Measurements from ENCODE around the gene AFG1L. TPM values are rescaled to one million over a fixed set of nuclear protein-coding genes. Genes with fewer than 3 reads are reported as not detected.

AFG1L gene
- total and polyA plus RNA-seq, 7 experiments from 2014 or later, result 3.5 to 9.2 (median 6.5) TPM

DNA sequence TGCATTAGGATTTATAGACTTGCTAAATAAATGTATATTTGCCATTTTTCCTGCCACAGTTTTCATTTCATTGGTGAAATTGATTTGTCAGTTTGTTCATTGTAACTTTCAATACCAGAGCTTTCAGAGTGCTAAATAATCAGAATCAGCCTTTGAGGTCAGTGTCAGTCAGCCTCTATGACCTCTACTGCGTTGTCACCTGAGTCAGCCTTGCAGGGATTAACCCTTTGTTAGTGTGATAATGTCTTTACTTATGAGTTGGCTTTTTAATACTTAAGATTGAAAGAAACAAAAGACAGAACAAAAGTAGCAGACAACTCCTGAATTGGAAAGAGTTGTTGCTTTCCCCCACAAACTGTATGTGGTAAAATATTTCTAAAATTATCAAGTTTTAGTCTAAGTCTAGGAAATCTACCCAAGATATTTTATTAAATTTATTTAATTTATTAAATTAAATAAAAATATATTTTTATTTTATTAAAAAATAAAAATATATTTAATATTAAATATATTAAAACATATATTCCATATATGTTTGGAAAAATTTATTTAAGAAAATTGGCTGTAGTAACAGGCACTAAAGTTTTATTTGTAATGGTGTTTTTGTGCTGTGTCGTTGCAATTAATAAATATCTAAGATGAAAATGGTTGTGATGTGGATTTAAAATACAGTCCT, 125.2 kb downstream of the AFG1L start:
- no peaks in the 10 kb centered on the region for H3K4me1 ChIP-seq (ENCODE audit: control insufficient read depth in 2 of 2, insufficient read depth in 2 of 2, low read length in 2 of 2)
- no peaks in the 10 kb centered on the region for H3K4me1 Mint-ChIP-seq
- ATAC-seq (no peak), DNase-seq (no peak)
- no peaks in the 10 kb centered on the region for H3K9me3 ChIP-seq (ENCODE audit: control insufficient read depth in 2 of 3, low read length in 3 of 3)
- H3K27ac Mint-ChIP-seq, result no peak overlapping the region
- no peaks in the 10 kb centered on the region for H3K36me3 Mint-ChIP-seq
- H3K4me3 Mint-ChIP-seq, result no peak overlapping the region
- H3K27me3 ChIP-seq (ENCODE audit: control insufficient read depth in 2 of 2, insufficient read depth in 2 of 2, low read length in 2 of 2), result no peaks in the 10 kb centered on the region
- intact Hi-C loops (cut with micrococcal nuclease), result no loop called here
- no peak overlapping the region for H3K27ac ChIP-seq (ENCODE audit: low read depth, low read length)
- ChIA-PET POLR2A (interaction anchor here (0.6 kb wide), 1 partner anchor 80 kb away, joined by 3 read pairs; no protein-coding TSS in a partner anchor), CTCF (no interaction called here)
- H3K27me3 Mint-ChIP-seq, result peaks cover 0 to 27% (median 0%) of the 10 kb centered on the region in 5 donors
- H3K36me3 ChIP-seq (ENCODE audit: control insufficient read depth in 2 of 3, insufficient read depth in 3 of 3, low read length in 3 of 3), result no peaks in the 10 kb centered on the region
- peaks cover 0 to 8% (median 4%) of the 10 kb centered on the region in 11 donors for H3K9me3 Mint-ChIP-seq
- no peak overlapping the region for H3K4me3 ChIP-seq (ENCODE audit: low read length)

DNA sequence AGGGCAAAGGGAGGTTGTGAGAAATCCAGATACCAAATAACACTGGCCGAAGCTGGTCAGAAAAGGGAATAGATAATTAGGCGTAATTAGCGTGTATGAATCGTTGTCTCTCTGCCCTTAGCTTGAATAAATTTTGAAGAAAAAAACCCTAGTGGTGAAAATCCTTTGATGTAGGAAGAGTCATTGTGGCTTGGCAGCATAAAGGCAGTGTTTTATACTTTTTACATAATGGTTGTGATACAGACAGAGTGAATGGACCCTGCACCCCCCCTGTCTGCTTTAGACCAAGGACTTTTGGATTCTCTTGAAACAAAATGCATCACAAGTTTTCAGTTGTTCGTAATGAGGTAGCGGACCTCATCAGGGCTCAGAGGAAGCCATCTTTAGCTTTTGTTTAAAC, 126.5 kb downstream of the AFG1L start:
- Histone ChIP-seq H3K9me3 (ENCODE audit: control insufficient read depth in 2 of 3, low read length in 3 of 3) (no peaks in the 10 kb centered on the region), H3K4me3 (ENCODE audit: low read length) (no peak overlapping the region), H3K36me3 (ENCODE audit: control insufficient read depth in 2 of 3, insufficient read depth in 3 of 3, low read length in 3 of 3) (no peaks in the 10 kb centered on the region), H3K27me3 (ENCODE audit: control insufficient read depth in 2 of 2, insufficient read depth in 2 of 2, low read length in 2 of 2) (no peaks in the 10 kb centered on the region), H3K4me1 (ENCODE audit: control insufficient read depth in 2 of 2, insufficient read depth in 2 of 2, low read length in 2 of 2) (no peaks in the 10 kb centered on the region), H3K27ac (ENCODE audit: low read depth, low read length) (no peak overlapping the region)
- no peak for ATAC-seq
- Mint-ChIP-seq H3K27me3 (peaks cover 0 to 24% (median 0%) of the 10 kb centered on the region in 5 donors), H3K36me3 (no peaks in the 10 kb centered on the region), H3K27ac (no peak overlapping the region), H3K4me1 (no peaks in the 10 kb centered on the region), H3K9me3 (no peaks in the 10 kb centered on the region), H3K4me3 (no peak overlapping the region)
- no peak for DNase-seq
- ChIA-PET POLR2A (no interaction called here), CTCF (interaction anchor here (0.6 kb wide), 1 partner anchor 81 kb away, joined by 4 read pairs; no protein-coding TSS in a partner anchor)
- intact Hi-C loops (cut with micrococcal nuclease), result no loop called here

DNA sequence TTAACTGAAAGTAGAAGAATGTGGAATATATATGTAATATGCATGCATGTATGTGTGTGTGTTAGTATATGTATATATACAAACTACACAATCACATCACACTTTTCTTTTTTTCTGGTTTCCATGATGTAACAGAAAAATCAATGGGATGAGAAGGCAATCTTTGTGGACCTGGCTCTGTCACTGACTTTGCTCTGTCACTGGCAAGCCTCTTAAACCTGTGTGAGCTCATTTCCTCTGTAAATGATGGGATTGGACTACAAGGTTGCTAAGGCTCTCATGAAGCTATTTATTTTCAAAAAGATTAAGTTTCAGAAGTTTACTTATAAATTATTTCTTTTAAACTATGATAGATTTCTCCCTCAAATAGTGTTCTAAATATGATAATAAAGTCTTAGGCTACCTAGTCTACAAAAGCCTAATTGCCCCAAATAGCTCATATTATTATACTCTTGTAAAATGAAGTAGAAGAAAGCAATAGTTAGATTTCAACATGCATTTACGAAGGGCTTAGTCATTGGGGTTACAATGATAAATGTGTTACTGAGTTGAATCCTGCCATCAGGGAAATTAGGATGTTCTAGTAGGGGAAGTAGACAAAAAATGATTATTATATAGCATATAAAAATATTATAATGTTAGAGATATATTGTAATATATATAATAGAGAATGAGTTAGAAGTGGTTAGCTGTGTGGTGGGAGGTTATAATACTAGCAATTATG, 129.3 kb downstream of the AFG1L start:
- no peak overlapping the region for H3K4me3 ChIP-seq (ENCODE audit: low read length)
- H3K4me1 ChIP-seq (ENCODE audit: control insufficient read depth in 2 of 2, insufficient read depth in 2 of 2, low read length in 2 of 2), result no peaks in the 10 kb centered on the region
- H3K27ac ChIP-seq (ENCODE audit: low read depth, low read length), result no peak overlapping the region
- ChIA-PET POLR2A (no interaction called here), CTCF (no interaction called here)
- H3K27me3 ChIP-seq (ENCODE audit: control insufficient read depth in 2 of 2, insufficient read depth in 2 of 2, low read length in 2 of 2), result no peaks in the 10 kb centered on the region
- no peak overlapping the region for H3K27ac Mint-ChIP-seq
- ATAC-seq (no peak), DNase-seq (no peak)
- H3K36me3 ChIP-seq (ENCODE audit: control insufficient read depth in 2 of 3, insufficient read depth in 3 of 3, low read length in 3 of 3), result no peaks in the 10 kb centered on the region
- H3K36me3 Mint-ChIP-seq, result peaks cover 0 to 11% (median 7%) of the 10 kb centered on the region in 5 donors
- H3K4me3 Mint-ChIP-seq, result no peak overlapping the region
- peaks cover 0 to 27% (median 0%) of the 10 kb centered on the region in 5 donors for H3K27me3 Mint-ChIP-seq
- no peaks in the 10 kb centered on the region for H3K4me1 Mint-ChIP-seq
- peaks cover 0 to 7% (median 0%) of the 10 kb centered on the region in 11 donors for H3K9me3 Mint-ChIP-seq
- H3K9me3 ChIP-seq (ENCODE audit: control insufficient read depth in 2 of 3, low read length in 3 of 3), result no peaks in the 10 kb centered on the region
- intact Hi-C loops (cut with micrococcal nuclease), result no loop called here

DNA sequence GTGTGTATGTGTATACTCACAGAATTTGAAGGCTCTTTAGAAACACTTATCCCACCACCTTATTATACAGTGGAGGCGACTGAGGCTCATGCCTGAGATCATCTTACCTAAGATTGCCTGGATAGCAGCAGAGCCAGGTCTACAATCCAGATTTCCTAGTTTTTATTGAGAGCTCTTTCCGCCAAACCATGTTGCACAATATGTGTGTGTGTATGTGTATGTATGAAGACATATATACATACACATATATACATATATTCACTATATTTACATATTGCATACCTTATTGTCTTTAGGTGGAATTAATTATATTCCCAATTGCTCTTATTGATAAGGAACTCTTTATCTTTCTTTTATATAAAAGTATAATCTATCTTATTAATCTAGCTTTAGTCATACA, 130.6 kb downstream of the AFG1L start:
- Histone ChIP-seq H3K27me3 (ENCODE audit: control insufficient read depth in 2 of 2, insufficient read depth in 2 of 2, low read length in 2 of 2) (no peaks in the 10 kb centered on the region), H3K36me3 (ENCODE audit: control insufficient read depth in 2 of 3, insufficient read depth in 3 of 3, low read length in 3 of 3) (no peaks in the 10 kb centered on the region), H3K4me3 (ENCODE audit: low read length) (no peak overlapping the region), H3K9me3 (ENCODE audit: control insufficient read depth in 2 of 3, low read length in 3 of 3) (no peaks in the 10 kb centered on the region), H3K27ac (ENCODE audit: low read depth, low read length) (no peak overlapping the region), H3K4me1 (ENCODE audit: control insufficient read depth in 2 of 2, insufficient read depth in 2 of 2, low read length in 2 of 2) (no peaks in the 10 kb centered on the region)
- H3K4me3 Mint-ChIP-seq, result no peak overlapping the region
- POLR2A ChIA-PET, result no interaction called here
- ATAC-seq (no peak), DNase-seq (no peak)
- intact Hi-C loops (cut with micrococcal nuclease), result no loop called here
- no peak overlapping the region for H3K27ac Mint-ChIP-seq
- no peaks in the 10 kb centered on the region for H3K4me1 Mint-ChIP-seq
- H3K36me3 Mint-ChIP-seq, result peaks cover 0 to 17% (median 8%) of the 10 kb centered on the region in 5 donors
- H3K27me3 Mint-ChIP-seq, result peaks cover 0 to 28% (median 0%) of the 10 kb centered on the region in 5 donors
- peaks cover 0 to 8% (median 0%) of the 10 kb centered on the region in 11 donors for H3K9me3 Mint-ChIP-seq
- CTCF ChIA-PET, result no interaction called here

DNA sequence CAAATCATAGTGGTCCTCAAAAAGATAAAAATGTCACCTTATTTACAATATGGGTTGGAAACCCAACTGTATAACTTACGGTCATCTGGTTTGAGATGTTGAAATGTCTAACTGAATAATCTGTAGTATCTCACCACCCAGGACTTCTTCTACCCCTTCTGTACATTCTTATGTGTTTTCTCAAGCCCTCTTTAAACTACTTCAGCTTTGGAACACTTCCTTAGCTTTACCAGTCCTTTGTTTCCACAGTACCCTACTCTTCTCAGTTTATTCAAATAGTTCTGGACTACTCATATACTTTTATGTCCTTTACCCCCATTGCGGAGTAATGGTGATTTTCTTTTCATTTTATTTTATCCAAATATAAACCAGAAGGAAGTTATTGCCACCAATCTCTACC, 137.3 kb downstream of the AFG1L start:
- Histone ChIP-seq H3K27me3 (ENCODE audit: control insufficient read depth in 2 of 2, insufficient read depth in 2 of 2, low read length in 2 of 2) (no peaks in the 10 kb centered on the region), H3K27ac (ENCODE audit: low read depth, low read length) (no peak overlapping the region), H3K36me3 (ENCODE audit: control insufficient read depth in 2 of 3, insufficient read depth in 3 of 3, low read length in 3 of 3) (no peaks in the 10 kb centered on the region), H3K4me1 (ENCODE audit: control insufficient read depth in 2 of 2, insufficient read depth in 2 of 2, low read length in 2 of 2) (peaks cover 0 to 3% of the 10 kb centered on the region in 2 donors), H3K9me3 (ENCODE audit: control insufficient read depth in 2 of 3, low read length in 3 of 3) (no peaks in the 10 kb centered on the region), H3K4me3 (ENCODE audit: low read length) (no peak overlapping the region)
- Mint-ChIP-seq H3K36me3 (peaks cover 0 to 29% (median 16%) of the 10 kb centered on the region in 5 donors), H3K27me3 (peaks cover 0 to 32% (median 0%) of the 10 kb centered on the region in 5 donors), H3K9me3 (peaks cover 0 to 8% (median 0%) of the 10 kb centered on the region in 11 donors), H3K4me3 (no peak overlapping the region), H3K4me1 (peaks cover 0 to 11% (median 5%) of the 10 kb centered on the region in 7 donors), H3K27ac (no peak overlapping the region)
- no peak for ATAC-seq
- POLR2A ChIA-PET, result no interaction called here
- intact Hi-C loops (cut with micrococcal nuclease), result no loop called here
- CTCF ChIA-PET, result no interaction called here
- DNase-seq, result no peak

DNA sequence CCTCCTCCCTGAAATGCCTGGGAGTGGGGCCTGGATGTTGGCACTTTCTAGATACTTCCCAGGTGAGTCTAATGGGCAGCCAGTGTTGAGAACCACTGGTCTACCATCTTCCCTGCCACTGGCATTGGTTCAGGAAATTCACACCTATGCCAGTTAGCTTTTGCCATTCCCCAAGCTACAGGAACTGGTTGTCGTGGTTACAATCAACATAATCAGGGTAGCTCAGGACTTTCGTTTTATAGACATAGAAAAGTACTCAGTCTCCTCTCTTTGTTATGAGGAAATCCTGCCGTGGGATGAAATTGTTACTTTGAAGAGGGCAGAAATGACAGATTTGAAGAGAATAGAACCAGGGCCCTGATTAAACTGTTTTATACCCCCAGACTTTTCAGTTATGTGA, 137.9 kb downstream of the AFG1L start:
- no peak overlapping the region for H3K27ac Mint-ChIP-seq
- no peak overlapping the region for H3K4me3 ChIP-seq (ENCODE audit: low read length)
- H3K27ac ChIP-seq (ENCODE audit: low read depth, low read length), result no peak overlapping the region
- intact Hi-C loops (cut with micrococcal nuclease), result no loop called here
- ChIA-PET POLR2A (no interaction called here), CTCF (no interaction called here)
- H3K4me1 ChIP-seq (ENCODE audit: control insufficient read depth in 2 of 2, insufficient read depth in 2 of 2, low read length in 2 of 2), result peaks cover 0 to 3% of the 10 kb centered on the region in 2 donors
- peaks cover 0 to 11% (median 5%) of the 10 kb centered on the region in 7 donors for H3K4me1 Mint-ChIP-seq
- H3K9me3 ChIP-seq (ENCODE audit: control insufficient read depth in 2 of 3, low read length in 3 of 3), result no peaks in the 10 kb centered on the region
- no peaks in the 10 kb centered on the region for H3K36me3 ChIP-seq (ENCODE audit: control insufficient read depth in 2 of 3, insufficient read depth in 3 of 3, low read length in 3 of 3)
- ATAC-seq (no peak), DNase-seq (peak in 1 of 9 donors; percentile 2)
- H3K9me3 Mint-ChIP-seq, result peaks cover 0 to 8% (median 0%) of the 10 kb centered on the region in 11 donors
- H3K36me3 Mint-ChIP-seq, result peaks cover 0 to 29% (median 16%) of the 10 kb centered on the region in 5 donors
- peaks cover 0 to 37% (median 0%) of the 10 kb centered on the region in 5 donors for H3K27me3 Mint-ChIP-seq
- H3K4me3 Mint-ChIP-seq, result no peak overlapping the region
- H3K27me3 ChIP-seq (ENCODE audit: control insufficient read depth in 2 of 2, insufficient read depth in 2 of 2, low read length in 2 of 2), result no peaks in the 10 kb centered on the region

All from naive thymus-derived CD4-positive, alpha-beta T cell (primary cell).